Activated naive CD4-positive, alpha-beta T cell treated with anti-CD3 and anti-CD28 coated beads, Interleukin-2, amount 50 U/mL, for 24 hours (primary cell): ENCODE data around the gene CRTC3.
"Not testable (repeated sequence)": the region's sequence is repeated elsewhere in the genome, so short reads cannot be mapped to it uniquely, and the experiment has no call there.

Experiments used
- H3K27ac Mint-ChIP-seq: one replicate; pipeline ENCODE4 v1.8.0; 2021; ENCODE audit warnings: mild to moderate bottlenecking, mixed read lengths
- H3K27me3 Mint-ChIP-seq: one replicate; pipeline ENCODE4 v1.8.0; 2021; ENCODE audit warnings: mixed read lengths
- H3K36me3 Mint-ChIP-seq: one replicate; pipeline ENCODE4 v1.8.0; 2021; ENCODE audit warnings: mixed read lengths
- H3K4me1 Mint-ChIP-seq: one replicate; pipeline ENCODE4 v1.8.0; 2021; ENCODE audit warnings: mixed read lengths
- H3K4me3 Mint-ChIP-seq: one replicate; pipeline ENCODE4 v1.8.0; 2021; ENCODE audit warnings: mild to moderate bottlenecking, mixed read lengths
- H3K9me3 Mint-ChIP-seq: one replicate; pipeline ENCODE4 v1.8.0; 2021; ENCODE audit warnings: mixed read lengths

CRTC3 gene

GRCh38 chr15:90667755-90668345, 138.1 kb downstream of the CRTC3 start:
- not testable (repeated sequence) for H3K27ac Mint-ChIP-seq, H3K27me3 Mint-ChIP-seq, H3K9me3 Mint-ChIP-seq, H3K4me3 Mint-ChIP-seq, H3K36me3 Mint-ChIP-seq
- peaks cover 28% of the 10 kb centered on the region for H3K4me1 Mint-ChIP-seq

GRCh38 chr15:90670631-90671030, 140.9 kb downstream of the CRTC3 start:
- H3K36me3 Mint-ChIP-seq, H3K4me3 Mint-ChIP-seq, H3K27me3 Mint-ChIP-seq, H3K9me3 Mint-ChIP-seq, H3K27ac Mint-ChIP-seq: not testable (repeated sequence)
- peaks cover 15% of the 10 kb centered on the region for H3K4me1 Mint-ChIP-seq

- Mint-ChIP-seq H3K4me3 (no peak overlapping the region), H3K4me1 (peaks cover 11% of the 10 kb centered on the region), H3K9me3 (no peaks in the 10 kb centered on the region), H3K27me3 (no peaks in the 10 kb centered on the region), H3K27ac (no peak overlapping the region), H3K36me3 (no peaks in the 10 kb centered on the region)
These were observed 141.5 kb downstream of the CRTC3 start for GRCh38 chr15:90671216-90671615.

- not testable (repeated sequence) for H3K36me3 Mint-ChIP-seq, H3K27me3 Mint-ChIP-seq, H3K9me3 Mint-ChIP-seq, H3K4me3 Mint-ChIP-seq, H3K27ac Mint-ChIP-seq
- H3K4me1 Mint-ChIP-seq = peaks cover 13% of the 10 kb centered on the region
These were observed 143.6 kb downstream of the CRTC3 start for GRCh38 chr15:90673357-90673756.

- Mint-ChIP-seq H3K27me3 (no peaks in the 10 kb centered on the region), H3K9me3 (no peaks in the 10 kb centered on the region), H3K4me3 (no peak overlapping the region), H3K36me3 (no peaks in the 10 kb centered on the region), H3K4me1 (peaks cover 22% of the 10 kb centered on the region), H3K27ac (no peak overlapping the region)
These were observed 144.8 kb downstream of the CRTC3 start for GRCh38 chr15:90674476-90674875.

GRCh38 chr15:90675464-90675863, 145.7 kb downstream of the CRTC3 start:
- Mint-ChIP-seq H3K4me1 (peaks cover 32% of the 10 kb centered on the region), H3K27me3 (no peaks in the 10 kb centered on the region), H3K36me3 (no peaks in the 10 kb centered on the region), H3K4me3 (no peak overlapping the region), H3K27ac (no peak overlapping the region), H3K9me3 (no peaks in the 10 kb centered on the region)

- H3K4me3 Mint-ChIP-seq = peak overlapping the region; percentile 62
These were observed 148.4 kb downstream of the CRTC3 start for GRCh38 chr15:90677807-90678790.

GRCh38 chr15:90679959-90680358, 150.2 kb downstream of the CRTC3 start:
- Mint-ChIP-seq H3K27me3 (no peaks in the 10 kb centered on the region), H3K9me3 (no peaks in the 10 kb centered on the region), H3K4me3 (no peak overlapping the region), H3K27ac (no peak overlapping the region), H3K4me1 (peaks cover 42% of the 10 kb centered on the region), H3K36me3 (no peaks in the 10 kb centered on the region)

More at GRCh38 chr15:90677807-90678790, 148.4 kb downstream of the CRTC3 start:
- H3K4me1 Mint-ChIP-seq = peaks cover 34% of the 10 kb centered on the region
- no peaks in the 10 kb centered on the region for H3K27me3 Mint-ChIP-seq
- no peaks in the 10 kb centered on the region for H3K9me3 Mint-ChIP-seq
- H3K36me3 Mint-ChIP-seq = no peaks in the 10 kb centered on the region
- H3K27ac Mint-ChIP-seq = peak overlapping the region; percentile 80

GRCh38 chr15:90680371-90680935, 150.7 kb downstream of the CRTC3 start:
- Mint-ChIP-seq H3K4me1 (peaks cover 44% of the 10 kb centered on the region), H3K9me3 (no peaks in the 10 kb centered on the region)

GRCh38 chr15:90681056-90681455, 151.3 kb downstream of the CRTC3 start:
- Mint-ChIP-seq H3K9me3 (no peaks in the 10 kb centered on the region), H3K4me1 (peaks cover 48% of the 10 kb centered on the region), H3K27me3 (no peaks in the 10 kb centered on the region), H3K4me3 (no peak overlapping the region), H3K27ac (no peak overlapping the region), H3K36me3 (no peaks in the 10 kb centered on the region)

More at GRCh38 chr15:90680371-90680935, 150.7 kb downstream of the CRTC3 start:
- Mint-ChIP-seq H3K27me3 (no peaks in the 10 kb centered on the region), H3K4me3 (peak overlapping the region; percentile 3), H3K36me3 (no peaks in the 10 kb centered on the region), H3K27ac (peak overlapping the region; percentile 17)

- Mint-ChIP-seq H3K27me3 (no peaks in the 10 kb centered on the region), H3K4me3 (no peak overlapping the region), H3K4me1 (peaks cover 52% of the 10 kb centered on the region), H3K9me3 (no peaks in the 10 kb centered on the region), H3K27ac (no peak overlapping the region), H3K36me3 (no peaks in the 10 kb centered on the region)
These were observed 151.8 kb downstream of the CRTC3 start for GRCh38 chr15:90681480-90681879.

- H3K36me3 Mint-ChIP-seq = no peaks in the 10 kb centered on the region
- no peaks in the 10 kb centered on the region for H3K9me3 Mint-ChIP-seq
- no peak overlapping the region for H3K27ac Mint-ChIP-seq
- no peak overlapping the region for H3K4me3 Mint-ChIP-seq
- peaks cover 57% of the 10 kb centered on the region for H3K4me1 Mint-ChIP-seq
- H3K27me3 Mint-ChIP-seq = no peaks in the 10 kb centered on the region
These were observed 153.6 kb downstream of the CRTC3 start for GRCh38 chr15:90683371-90683770.

GRCh38 chr15:90683876-90684275, 154.2 kb downstream of the CRTC3 start:
- Mint-ChIP-seq H3K4me1 (peaks cover 56% of the 10 kb centered on the region), H3K4me3 (no peak overlapping the region), H3K27ac (peak overlapping the region; percentile 36), H3K27me3 (no peaks in the 10 kb centered on the region), H3K9me3 (no peaks in the 10 kb centered on the region), H3K36me3 (no peaks in the 10 kb centered on the region)

- Mint-ChIP-seq H3K4me1 (peaks cover 52% of the 10 kb centered on the region), H3K36me3 (no peaks in the 10 kb centered on the region), H3K27ac (peak overlapping the region; percentile 36), H3K9me3 (no peaks in the 10 kb centered on the region), H3K4me3 (no peak overlapping the region), H3K27me3 (no peaks in the 10 kb centered on the region)
These were observed 154.6 kb downstream of the CRTC3 start for GRCh38 chr15:90684281-90684680.

GRCh38 chr15:90685591-90686434, 156.1 kb downstream of the CRTC3 start:
- Mint-ChIP-seq H3K4me3 (no peak overlapping the region), H3K27ac (peak overlapping the region; percentile 16), H3K4me1 (peaks cover 37% of the 10 kb centered on the region), H3K36me3 (no peaks in the 10 kb centered on the region), H3K9me3 (no peaks in the 10 kb centered on the region), H3K27me3 (no peaks in the 10 kb centered on the region)
